GM08714 (cell line): ENCODE measurements around the gene TAS2R30.

Experiments
- H3K4me3 ChIP-seq: fragments of 200-500 bp; sonication (Bioruptor generic); 2 replicates; pipeline ENCODE4 v1.5.1; 2014; ENCODE audit warnings: mild to moderate bottlenecking, low read length, inconsistent platforms
- ZNF274 ChIP-seq: IDR thresholded peaks from 2 replicates; pipeline ENCODE4 v1.6.1; 2012; ENCODE audit warnings: mild to moderate bottlenecking, low read depth, low read length

TAS2R30 gene

GRCh38 chr12:11089246-11089645 is 45.2 kb downstream of the TAS2R30 start:
- TF ChIP-seq ZNF274, result no peak
- no peak overlapping the region for H3K4me3 ChIP-seq

DNA sequence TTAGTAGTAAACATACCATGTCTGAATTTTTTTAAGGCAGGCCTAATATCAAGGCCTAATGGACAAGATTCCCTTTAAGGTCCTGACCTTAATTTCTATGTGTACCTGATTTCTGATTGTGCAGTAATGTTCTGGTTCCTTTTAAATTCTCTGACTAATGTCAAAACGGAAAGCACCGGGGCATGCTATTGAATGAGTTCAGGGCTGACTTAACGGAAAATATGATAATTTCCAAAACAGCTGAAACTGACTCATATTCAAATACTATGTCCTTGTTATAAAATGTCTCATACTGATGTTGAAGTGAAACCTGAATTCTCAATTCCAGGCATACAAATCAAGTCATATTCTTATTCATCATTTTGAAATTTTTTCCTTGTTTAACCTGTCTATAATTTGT is 49.0 kb downstream of the TAS2R30 start:
- no peak overlapping the region for H3K4me3 ChIP-seq
- TF ChIP-seq ZNF274, result no peak
